Activated naive CD8-positive, alpha-beta T cell treated with anti-CD3 and anti-CD28 coated beads, Interleukin-2, amount 10 ng/mL, durations not matched to agents 7 days and 5 days (primary cell): ENCODE measurements around the gene CDH15. TPM values are rescaled to one million over a fixed set of nuclear protein-coding genes. Genes with fewer than 3 reads are reported as not detected.
A peak's percentile ranks its signal among the peaks of the same experiment; 100 is the strongest.

Experiments used
- ATAC-seq: fragments of 150-1000 bp; cut with Tn5 transposase; one replicate; pipeline ENCODE4 v1.10.0; 2021; ENCODE audit warnings: low read depth, moderate library complexity
- POLR2A ChIA-PET: fragments of 350-600 bp; sonication (Branson Sonifier 250); formaldehyde crosslinking; loops from one replicate; lab custom pipeline; 2021; ENCODE audit warnings: antibody characterized with exemption; lab: Charles Lee
- DNase-seq: peaks from one replicate; pipeline ENCODE4 v3.0.0; 2021
- H3K27ac Mint-ChIP-seq: one replicate; pipeline ENCODE4 v1.8.0; 2022; ENCODE audit warnings: mild to moderate bottlenecking, mixed read lengths
- H3K27me3 Mint-ChIP-seq: one replicate; pipeline ENCODE4 v1.8.0; 2022; ENCODE audit warnings: mild to moderate bottlenecking, moderate library complexity, mixed read lengths
- H3K36me3 Mint-ChIP-seq: one replicate; pipeline ENCODE4 v1.8.0; 2021; ENCODE audit warnings: mild to moderate bottlenecking, mixed read lengths
- H3K4me1 Mint-ChIP-seq: one replicate; pipeline ENCODE4 v1.8.0; 2021; ENCODE audit warnings: mixed read lengths
- H3K4me3 Mint-ChIP-seq: one replicate; pipeline ENCODE4 v1.8.0; 2022; ENCODE audit warnings: mild to moderate bottlenecking, moderate library complexity, mixed read lengths
- H3K9me3 Mint-ChIP-seq: one replicate; pipeline ENCODE4 v1.8.0; 2021; ENCODE audit warnings: mixed read lengths
- total RNA-seq, 2 experiments: library from RNA; stranded (reverse); gene quantifications; one replicate each; pipeline ENCODE4 v1.2.3, GENCODE V29; 2021

The CDH15 gene
- total RNA-seq, 2 experiments from 2014 or later: not detected

DNA sequence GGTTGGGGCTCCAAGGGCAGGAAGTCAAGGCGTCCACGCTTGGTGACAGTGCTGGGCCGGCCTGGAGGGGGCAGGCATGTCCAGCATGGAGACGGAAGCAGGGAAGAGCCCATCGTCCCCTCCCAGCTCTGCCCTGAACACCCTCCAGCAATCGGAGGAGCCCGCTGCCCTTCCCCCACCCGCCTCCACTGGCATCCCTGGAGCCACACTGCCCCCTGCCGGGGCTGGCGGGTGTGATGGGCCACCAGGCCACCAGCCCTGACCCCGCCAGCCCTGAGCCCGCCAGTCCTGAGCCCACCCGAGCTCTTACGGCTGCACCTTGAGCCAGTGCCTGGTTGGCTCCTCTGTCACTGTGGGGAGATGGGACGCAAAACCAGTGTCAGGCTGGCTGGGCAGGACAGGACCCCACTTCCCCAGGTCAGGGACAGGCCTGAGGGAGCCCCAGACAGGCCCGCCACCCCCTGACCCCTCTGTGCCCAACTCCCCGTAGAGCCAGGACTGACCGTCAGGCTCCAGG, 4.1 kb upstream of the CDH15 start:
- POLR2A ChIA-PET: interaction anchor here (0.8 kb wide), 2 partner anchors 71 to 430 kb away, joined by 3 read pairs; no protein-coding TSS in a partner anchor
- no peak overlapping the region for H3K27ac Mint-ChIP-seq
- H3K27me3 Mint-ChIP-seq: peaks cover 5% of the 10 kb centered on the region
- ATAC-seq (peak; percentile 16), DNase-seq (peak; percentile 95)
- H3K4me3 Mint-ChIP-seq: no peak overlapping the region
- no peaks in the 10 kb centered on the region for H3K36me3 Mint-ChIP-seq
- H3K4me1 Mint-ChIP-seq: peaks cover 5% of the 10 kb centered on the region
- H3K9me3 Mint-ChIP-seq: no peaks in the 10 kb centered on the region

DNA sequence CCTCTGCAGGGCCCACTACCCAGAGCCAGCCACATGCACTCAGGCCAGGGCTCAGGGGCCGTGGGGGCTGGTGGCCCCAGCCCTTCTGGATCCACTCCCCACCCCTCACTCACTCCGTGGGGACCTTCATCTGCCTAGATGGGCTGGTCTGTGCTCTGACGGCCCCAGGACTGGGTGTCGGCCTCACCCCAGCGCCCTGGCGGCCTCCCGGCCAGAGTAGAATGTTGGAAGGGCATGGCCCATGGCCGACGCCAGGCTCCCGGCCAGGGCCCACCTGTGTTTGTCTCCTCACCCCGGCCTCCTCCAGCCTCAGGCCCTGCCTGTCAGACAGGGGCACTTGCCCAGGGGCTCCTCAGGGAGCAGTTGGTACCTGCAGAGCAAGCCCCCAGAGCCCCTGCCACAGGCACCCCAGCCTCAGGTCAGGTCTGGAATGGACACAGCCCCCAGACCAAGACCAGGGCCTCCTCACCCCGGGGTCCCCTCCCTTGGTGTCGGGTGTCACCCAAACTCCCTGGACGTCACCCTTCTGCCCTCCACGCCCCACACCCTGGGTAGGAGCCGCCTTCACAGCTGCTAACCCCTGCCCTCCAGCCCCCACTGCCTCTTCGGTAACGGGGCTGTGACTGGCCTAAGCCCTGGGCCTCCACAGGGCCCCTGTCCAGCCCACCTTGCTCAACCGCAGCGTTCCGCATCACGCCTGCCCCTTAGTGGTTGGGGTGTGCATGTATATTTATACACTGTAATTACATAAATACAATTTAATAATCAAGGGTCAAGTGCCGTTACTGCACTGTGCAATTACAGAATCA, 3.0 kb upstream of the CDH15 start:
- no peaks in the 10 kb centered on the region for H3K36me3 Mint-ChIP-seq
- H3K4me3 Mint-ChIP-seq: no peak overlapping the region
- H3K27ac Mint-ChIP-seq: no peak overlapping the region
- no peak for ATAC-seq
- no peak for DNase-seq
- H3K4me1 Mint-ChIP-seq: peaks cover 5% of the 10 kb centered on the region
- POLR2A ChIA-PET: no interaction called here
- H3K27me3 Mint-ChIP-seq: peaks cover 7% of the 10 kb centered on the region
- H3K9me3 Mint-ChIP-seq: no peaks in the 10 kb centered on the region

DNA sequence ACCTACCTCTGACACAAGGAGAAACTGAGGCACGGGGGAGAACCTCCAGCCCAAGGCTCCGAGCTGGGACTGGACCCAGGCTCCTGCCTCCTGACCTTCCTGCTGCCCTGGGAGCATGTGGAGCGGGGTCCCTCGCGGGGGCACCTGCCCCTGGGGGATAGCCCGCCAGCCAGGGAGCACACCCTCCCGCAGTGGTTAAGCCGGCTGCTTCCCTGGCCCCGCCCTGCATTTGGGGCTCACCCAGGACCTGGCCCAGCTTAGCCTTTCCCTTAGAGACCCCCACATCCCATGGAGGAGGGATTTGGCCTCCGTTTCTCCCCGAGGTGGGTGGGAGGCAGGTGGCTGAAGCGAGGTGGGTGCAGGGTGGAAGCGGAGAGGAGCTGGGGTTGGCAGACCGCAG, 1.8 kb upstream of the CDH15 start:
- ATAC-seq (no peak), DNase-seq (no peak)
- no peak overlapping the region for H3K4me3 Mint-ChIP-seq
- no peaks in the 10 kb centered on the region for H3K9me3 Mint-ChIP-seq
- H3K36me3 Mint-ChIP-seq: no peaks in the 10 kb centered on the region
- H3K27me3 Mint-ChIP-seq: peaks cover 7% of the 10 kb centered on the region
- H3K27ac Mint-ChIP-seq: no peak overlapping the region
- POLR2A ChIA-PET: no interaction called here
- H3K4me1 Mint-ChIP-seq: peaks cover 5% of the 10 kb centered on the region

DNA sequence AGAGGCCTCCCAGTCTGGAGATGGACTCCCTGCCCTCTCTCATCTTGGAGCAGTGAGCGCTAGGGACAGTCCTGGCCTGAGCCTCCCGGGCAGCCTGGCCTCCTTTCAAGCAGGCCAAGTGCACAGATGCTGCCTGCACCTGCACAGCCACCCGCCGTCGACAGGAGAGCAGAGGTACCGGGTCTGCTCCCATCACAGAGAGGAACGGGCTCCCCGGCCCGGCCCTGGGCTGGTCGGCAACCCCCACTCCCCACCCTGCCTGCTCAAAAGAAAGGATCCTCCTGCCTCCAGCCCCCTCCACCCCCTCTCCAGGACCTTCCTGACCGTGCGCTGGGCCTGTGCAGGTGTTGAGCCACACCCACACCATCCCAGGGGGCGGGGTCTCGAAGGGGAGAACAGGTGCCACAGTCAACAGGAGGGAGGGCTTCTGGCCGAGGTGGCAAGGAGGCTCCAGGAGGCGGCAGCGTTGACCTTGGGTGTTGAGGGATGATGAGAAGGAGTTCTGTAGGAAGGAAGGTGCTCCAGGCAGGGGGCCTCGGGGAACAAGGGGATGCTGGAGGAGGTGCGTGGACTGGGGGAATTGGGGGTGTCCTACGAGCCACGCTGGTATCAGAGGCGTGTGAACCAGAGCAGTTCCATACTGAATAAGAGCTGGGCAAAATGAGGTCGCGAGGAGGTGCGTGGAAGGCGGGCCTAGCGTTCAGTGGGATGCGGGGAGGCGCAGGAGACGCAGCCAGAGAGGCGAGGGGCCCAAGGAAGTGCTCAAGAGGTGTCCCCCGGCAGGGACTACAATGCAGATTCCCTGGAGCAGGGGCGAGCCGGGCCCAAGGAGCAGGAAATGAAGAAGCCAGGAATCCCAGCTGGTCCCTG, 967 bp upstream of the CDH15 start:
- peak overlapping the region; percentile 71 for H3K4me3 Mint-ChIP-seq
- POLR2A ChIA-PET: interaction anchor here (0.7 to 1.4 kb wide), 3 partner anchors 47 to 314 kb away, joined by 3 to 5 read pairs (median 4); partner anchors contain the start of genes ACSF3, GALNS, TRAPPC2L and ZNF778
- H3K27me3 Mint-ChIP-seq: peaks cover 7% of the 10 kb centered on the region
- H3K36me3 Mint-ChIP-seq: no peaks in the 10 kb centered on the region
- peak; percentile 2 for ATAC-seq
- peaks cover 5% of the 10 kb centered on the region for H3K4me1 Mint-ChIP-seq
- no peak for DNase-seq
- no peaks in the 10 kb centered on the region for H3K9me3 Mint-ChIP-seq
- H3K27ac Mint-ChIP-seq: peak overlapping the region; percentile 51

DNA sequence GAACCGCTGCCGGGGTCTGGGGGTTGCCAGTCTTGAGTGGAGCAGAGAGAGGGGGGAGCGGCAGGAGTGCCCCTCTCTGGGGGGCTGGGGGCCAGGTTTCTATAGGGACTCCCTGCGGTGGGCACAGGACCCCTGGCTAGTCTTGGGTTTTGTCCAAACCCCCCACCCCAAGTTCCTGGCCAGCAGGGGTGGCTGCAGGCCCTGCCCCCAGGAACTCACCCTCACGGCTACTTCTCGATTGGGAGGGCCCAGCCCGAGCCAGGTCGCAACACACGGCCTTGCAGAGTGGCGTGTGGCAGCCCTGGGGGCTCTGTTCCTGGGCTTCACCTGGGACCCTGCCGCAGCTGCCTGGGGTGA, 601 bp downstream of the CDH15 start:
- ATAC-seq: no peak
- POLR2A ChIA-PET: no interaction called here
- peaks cover 5% of the 10 kb centered on the region for H3K4me1 Mint-ChIP-seq
- H3K4me3 Mint-ChIP-seq: no peak overlapping the region
- peaks cover 7% of the 10 kb centered on the region for H3K27me3 Mint-ChIP-seq
- H3K36me3 Mint-ChIP-seq: no peaks in the 10 kb centered on the region
- H3K27ac Mint-ChIP-seq: no peak overlapping the region
- no peak for DNase-seq
- H3K9me3 Mint-ChIP-seq: no peaks in the 10 kb centered on the region

DNA sequence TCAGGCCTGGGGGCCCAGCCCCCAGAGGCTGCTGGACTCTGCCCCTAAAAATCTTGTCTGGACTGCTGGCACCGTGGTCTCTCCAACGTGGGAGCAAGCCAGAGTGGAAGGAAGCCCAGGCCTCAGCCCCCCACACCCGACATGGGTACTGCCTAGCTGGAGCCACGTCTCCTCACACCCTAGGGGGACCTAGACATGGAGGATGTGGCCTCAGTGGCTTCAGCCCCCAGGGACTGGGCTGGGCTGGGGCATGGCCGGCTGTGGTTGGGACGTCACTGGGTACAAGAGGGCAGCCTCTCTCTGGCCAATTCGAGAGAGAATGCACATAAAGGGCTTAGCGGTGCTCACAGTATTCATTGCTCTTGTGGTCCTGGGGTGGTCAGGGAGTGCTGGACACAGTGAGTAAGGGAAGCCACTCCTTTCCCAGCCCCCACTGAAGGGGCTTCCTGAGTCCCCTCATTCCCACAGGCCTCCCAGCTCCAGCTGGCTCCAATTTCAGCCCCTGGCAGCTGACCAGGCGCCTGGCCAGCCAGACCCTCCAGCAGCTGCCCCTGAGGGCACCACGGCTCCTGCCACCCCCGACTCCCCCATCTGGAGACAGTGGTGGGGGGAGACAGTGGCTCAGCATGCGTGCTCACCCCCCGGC, 1.1 kb downstream of the CDH15 start:
- no peaks in the 10 kb centered on the region for H3K9me3 Mint-ChIP-seq
- peaks cover 5% of the 10 kb centered on the region for H3K4me1 Mint-ChIP-seq
- H3K27ac Mint-ChIP-seq: no peak overlapping the region
- DNase-seq (no peak), ATAC-seq (no peak)
- POLR2A ChIA-PET: no interaction called here
- H3K36me3 Mint-ChIP-seq: no peaks in the 10 kb centered on the region
- peaks cover 7% of the 10 kb centered on the region for H3K27me3 Mint-ChIP-seq
- H3K4me3 Mint-ChIP-seq: no peak overlapping the region

DNA sequence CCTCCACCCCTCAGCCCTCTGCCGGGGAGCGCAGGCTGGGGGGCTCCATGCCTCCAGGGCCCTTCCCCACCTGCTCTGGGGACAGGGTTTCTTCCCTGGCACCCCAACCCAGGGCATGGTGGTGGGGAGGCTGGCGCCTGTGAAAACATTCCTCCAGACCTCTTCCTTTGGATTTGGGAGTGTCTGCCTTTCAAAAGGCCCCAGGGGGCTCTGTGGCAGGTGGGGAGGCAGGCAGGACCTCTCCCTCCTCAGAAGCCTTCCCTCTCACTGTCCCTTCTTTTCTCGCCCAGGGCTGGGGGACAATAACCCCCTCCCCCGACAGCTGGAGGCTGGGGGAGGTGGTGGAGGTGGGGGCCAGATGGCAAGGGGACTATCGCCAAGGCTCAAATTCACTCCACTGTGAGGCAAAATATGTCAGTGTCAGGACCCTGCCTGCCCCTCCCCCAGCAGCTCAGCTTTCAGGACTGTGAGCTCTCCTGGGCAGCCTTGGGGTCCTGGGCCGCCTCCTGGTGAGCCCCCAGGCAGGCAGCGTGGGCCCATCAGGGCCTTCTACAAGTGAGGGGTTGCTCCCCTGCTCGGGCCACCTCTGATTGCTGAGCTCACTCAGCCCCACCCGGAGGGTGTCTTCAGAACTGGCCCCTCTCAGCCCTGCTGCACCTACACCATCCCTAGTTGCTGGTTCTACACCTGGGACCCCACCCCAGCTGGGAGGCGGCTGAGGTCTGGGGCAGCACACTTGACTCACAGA, 1.8 kb downstream of the CDH15 start:
- Mint-ChIP-seq H3K9me3 (no peaks in the 10 kb centered on the region), H3K27ac (no peak overlapping the region), H3K36me3 (no peaks in the 10 kb centered on the region), H3K4me1 (peaks cover 5% of the 10 kb centered on the region), H3K4me3 (no peak overlapping the region), H3K27me3 (peaks cover 7% of the 10 kb centered on the region)
- no peak for DNase-seq
- no peak for ATAC-seq
- POLR2A ChIA-PET: interaction anchor here (1.1 kb wide), 1 partner anchor 362 kb away, joined by 3 read pairs; the partner anchor contains the start of gene APRT

DNA sequence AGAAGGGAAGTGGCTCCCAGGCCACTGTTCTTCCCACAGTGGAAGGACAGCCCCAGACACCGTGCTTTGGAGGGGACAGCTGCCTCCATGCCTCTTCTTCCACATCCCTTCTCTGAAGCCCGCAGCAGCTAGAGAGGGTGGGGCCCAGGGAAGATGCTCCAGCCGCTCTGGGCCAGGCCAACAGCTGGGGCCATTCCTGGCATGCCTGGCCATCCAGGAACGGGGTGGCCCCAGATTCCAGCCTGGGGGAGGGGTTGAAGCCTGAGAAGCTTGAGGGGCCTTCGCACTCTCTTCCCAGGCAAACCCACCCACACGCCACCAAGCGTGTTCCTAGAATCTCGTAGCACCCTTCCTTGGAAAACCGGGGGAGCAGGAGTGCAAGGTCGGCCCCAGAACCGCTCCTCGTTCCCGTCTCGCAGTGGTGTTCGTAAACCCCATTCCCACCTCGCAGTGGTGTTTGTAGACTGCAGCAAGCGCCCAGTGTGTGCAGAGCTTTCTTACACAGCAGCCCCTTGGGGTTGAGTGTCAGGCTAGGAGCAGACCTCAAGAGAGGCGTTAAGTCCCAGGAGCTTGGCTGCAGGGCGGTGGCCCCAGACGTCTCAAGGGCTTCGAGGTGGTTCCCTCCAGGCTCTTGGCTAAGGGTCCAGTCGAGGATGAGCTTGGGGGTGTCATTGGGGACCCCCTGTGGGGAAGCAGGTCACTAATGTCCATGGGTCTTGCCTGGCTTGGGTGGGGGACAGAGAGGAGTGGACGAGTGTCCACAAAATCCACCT, 2.7 kb downstream of the CDH15 start:
- peaks cover 5% of the 10 kb centered on the region for H3K4me1 Mint-ChIP-seq
- no peak for ATAC-seq
- H3K27me3 Mint-ChIP-seq: peaks cover 4% of the 10 kb centered on the region
- POLR2A ChIA-PET: interaction anchor here (1.1 kb wide), 1 partner anchor 363 kb away, joined by 3 read pairs; the partner anchor contains the start of gene APRT
- no peaks in the 10 kb centered on the region for H3K9me3 Mint-ChIP-seq
- no peak overlapping the region for H3K27ac Mint-ChIP-seq
- no peaks in the 10 kb centered on the region for H3K36me3 Mint-ChIP-seq
- no peak overlapping the region for H3K4me3 Mint-ChIP-seq
- DNase-seq: no peak

DNA sequence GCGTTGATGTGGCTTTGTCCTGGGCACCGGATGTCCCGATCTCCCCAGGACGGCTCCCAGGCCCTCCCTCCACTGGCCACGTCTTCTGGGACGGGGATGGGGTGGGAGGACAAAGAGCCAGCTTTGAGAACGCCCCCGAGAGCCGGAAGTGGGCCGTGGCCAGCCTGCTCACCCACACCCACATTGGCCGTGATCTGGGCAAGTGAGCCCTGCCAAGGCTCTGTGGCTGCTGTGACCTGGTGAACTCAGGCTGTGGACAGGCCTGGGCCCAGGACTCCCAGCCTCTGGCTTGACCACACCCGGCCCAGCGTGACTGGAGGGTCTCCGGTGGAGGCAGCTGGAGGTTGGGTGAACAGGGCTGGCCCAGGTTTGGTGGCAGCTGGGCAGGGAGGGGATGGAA, 3.3 kb downstream of the CDH15 start:
- Mint-ChIP-seq H3K27me3 (peaks cover 4% of the 10 kb centered on the region), H3K9me3 (no peaks in the 10 kb centered on the region), H3K4me3 (no peak overlapping the region), H3K36me3 (no peaks in the 10 kb centered on the region), H3K27ac (no peak overlapping the region), H3K4me1 (peaks cover 5% of the 10 kb centered on the region)
- POLR2A ChIA-PET: no interaction called here
- DNase-seq (no peak), ATAC-seq (no peak)

DNA sequence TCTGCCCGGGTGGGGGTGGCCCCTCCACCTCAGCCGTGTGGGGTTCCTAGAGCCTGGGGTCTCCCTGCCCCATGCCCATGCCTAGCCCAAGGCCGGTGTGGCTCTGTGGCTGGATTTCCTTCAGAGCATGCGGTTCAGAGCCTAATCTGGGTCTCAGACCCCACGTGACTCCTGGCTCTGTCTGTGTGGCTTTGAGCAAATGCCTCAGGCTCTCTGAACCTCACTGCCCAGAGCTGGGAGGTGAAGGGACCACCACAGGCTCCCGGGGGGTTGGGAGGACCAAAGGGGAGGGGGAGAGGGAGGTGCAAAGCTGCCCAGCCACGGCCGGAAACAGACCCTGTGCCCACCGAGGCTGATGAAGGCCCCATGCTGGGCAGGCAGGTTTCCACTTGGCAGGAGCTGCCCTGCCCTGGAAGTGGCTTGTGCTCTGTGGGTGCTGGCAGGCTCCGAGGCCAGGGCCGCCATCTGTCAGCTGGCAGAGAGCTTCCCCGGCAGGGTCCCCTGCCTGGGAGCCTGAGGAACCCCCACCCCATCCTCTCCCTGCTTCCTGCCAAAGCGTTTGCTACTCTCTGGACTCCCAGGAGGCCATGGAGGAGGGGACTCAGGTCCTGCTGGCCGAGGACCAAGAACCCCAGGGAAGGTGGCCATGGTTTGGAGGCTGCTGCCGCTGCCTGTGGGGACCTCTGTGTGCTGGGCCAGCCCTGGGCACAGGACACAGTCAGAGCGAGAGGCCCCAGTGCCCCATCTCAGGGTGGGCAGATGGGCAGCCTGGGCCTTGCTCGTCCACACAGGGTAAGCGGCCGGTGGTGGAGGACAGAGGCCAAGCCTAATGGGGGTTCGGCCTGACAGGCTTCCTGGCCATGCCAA, 4.0 kb downstream of the CDH15 start:
- Mint-ChIP-seq H3K36me3 (no peaks in the 10 kb centered on the region), H3K9me3 (no peaks in the 10 kb centered on the region), H3K27me3 (peaks cover 4% of the 10 kb centered on the region), H3K27ac (no peak overlapping the region), H3K4me1 (peaks cover 4% of the 10 kb centered on the region), H3K4me3 (no peak overlapping the region)
- ATAC-seq (no peak), DNase-seq (no peak)
- POLR2A ChIA-PET: no interaction called here

DNA sequence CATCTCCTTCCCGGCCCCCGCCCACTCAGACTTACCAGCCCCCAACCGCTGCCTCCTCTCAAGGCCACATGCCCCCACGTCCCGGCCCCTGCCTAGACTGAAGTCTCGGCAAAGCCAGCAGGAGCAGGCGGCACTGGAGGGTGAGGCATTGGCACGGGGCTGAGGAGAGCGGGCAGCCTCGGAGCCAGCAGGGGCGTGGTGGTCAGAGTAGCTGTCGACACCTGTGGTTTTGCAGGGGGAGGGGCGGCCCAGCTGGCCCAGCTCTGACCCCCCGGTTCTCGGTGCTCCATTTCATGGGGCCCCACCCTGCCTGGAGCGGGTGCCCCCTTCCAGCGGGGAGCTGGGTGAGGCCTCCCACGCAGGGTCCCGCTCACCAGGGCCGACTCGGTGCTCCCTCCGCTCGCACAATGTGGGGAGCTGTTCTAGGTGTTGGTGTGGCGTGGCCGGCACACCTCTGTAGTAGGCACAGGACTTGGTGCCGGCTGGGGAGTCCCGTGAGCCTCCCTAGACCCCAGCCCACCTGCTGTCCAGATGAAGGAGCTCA, 4.7 kb downstream of the CDH15 start:
- POLR2A ChIA-PET: no interaction called here
- Mint-ChIP-seq H3K4me3 (no peak overlapping the region), H3K36me3 (no peaks in the 10 kb centered on the region), H3K27me3 (peaks cover 2% of the 10 kb centered on the region), H3K9me3 (no peaks in the 10 kb centered on the region), H3K4me1 (no peaks in the 10 kb centered on the region), H3K27ac (no peak overlapping the region)
- ATAC-seq: no peak
- DNase-seq: no peak
